AG04449 (cell line): ENCODE data around the gene CREB3L2.

Experiments
- CTCF ChIA-PET: fragments of 350-600 bp; formaldehyde crosslinking; extraction: SDS; loops from one replicate; lab custom pipeline; 2021; ENCODE audit warnings: antibody characterized with exemption; lab: Yijun Ruan, JAX
- POLR2A ChIA-PET: fragments of 400-600, 350-600 bp; formaldehyde crosslinking; extraction: SDS; loops from one replicate; lab custom pipeline; 2020; ENCODE audit warnings: antibody characterized with exemption, inconsistent platforms; lab: Yijun Ruan, JAX
- DNase-seq: peaks from one replicate; pipeline ENCODE4 v3.0.0-alpha.2; 2010; ENCODE audit warnings: low read depth, low spot score
- H3K4me3 ChIP-seq: 2 replicates; pipeline ENCODE4 v1.5.1; 2011; ENCODE audit warnings: low read depth, mild to moderate bottlenecking, control low read depth, low read length
- TF ChIP-seq, protein P1 (sequence below): IDR thresholded peaks from one replicate; pipeline ENCODE4 v1.5.1; 2011; ENCODE audit warnings: mild to moderate bottlenecking, moderate library complexity, low read length, control low read depth, inconsistent platforms; ENCODE audit not compliant: insufficient read depth; ENCODE audit errors: missing control alignments

CREB3L2 gene

DNA sequence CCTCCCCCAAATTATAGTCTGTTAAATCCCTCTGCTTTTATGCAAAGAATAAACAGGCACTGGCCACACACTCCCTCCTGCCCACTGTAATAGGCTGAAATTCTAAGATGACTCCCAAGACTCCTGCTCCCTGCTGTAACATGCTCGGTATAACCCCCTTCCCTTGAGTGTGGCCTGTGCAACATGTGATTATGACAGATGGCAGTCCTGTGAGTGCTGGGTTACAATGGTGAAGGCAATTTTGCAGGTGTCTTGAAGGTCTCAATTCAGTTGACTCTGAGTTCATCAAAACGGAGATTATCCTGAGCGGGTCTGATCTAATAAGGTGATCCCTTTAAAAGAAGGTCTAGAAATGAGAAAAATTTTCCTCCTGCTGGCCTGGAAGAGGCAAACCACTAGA is 55.9 kb downstream of the CREB3L2 start:
- CTCF ChIA-PET, result interaction anchor here (0.6 kb wide), 1 partner anchor 24 kb away, joined by 3 read pairs; no protein-coding TSS in a partner anchor
- H3K4me3 ChIP-seq, result no peak overlapping the region
- POLR2A ChIA-PET, result no interaction called here
- no peak for DNase-seq
- TF ChIP-seq, protein P1, sequence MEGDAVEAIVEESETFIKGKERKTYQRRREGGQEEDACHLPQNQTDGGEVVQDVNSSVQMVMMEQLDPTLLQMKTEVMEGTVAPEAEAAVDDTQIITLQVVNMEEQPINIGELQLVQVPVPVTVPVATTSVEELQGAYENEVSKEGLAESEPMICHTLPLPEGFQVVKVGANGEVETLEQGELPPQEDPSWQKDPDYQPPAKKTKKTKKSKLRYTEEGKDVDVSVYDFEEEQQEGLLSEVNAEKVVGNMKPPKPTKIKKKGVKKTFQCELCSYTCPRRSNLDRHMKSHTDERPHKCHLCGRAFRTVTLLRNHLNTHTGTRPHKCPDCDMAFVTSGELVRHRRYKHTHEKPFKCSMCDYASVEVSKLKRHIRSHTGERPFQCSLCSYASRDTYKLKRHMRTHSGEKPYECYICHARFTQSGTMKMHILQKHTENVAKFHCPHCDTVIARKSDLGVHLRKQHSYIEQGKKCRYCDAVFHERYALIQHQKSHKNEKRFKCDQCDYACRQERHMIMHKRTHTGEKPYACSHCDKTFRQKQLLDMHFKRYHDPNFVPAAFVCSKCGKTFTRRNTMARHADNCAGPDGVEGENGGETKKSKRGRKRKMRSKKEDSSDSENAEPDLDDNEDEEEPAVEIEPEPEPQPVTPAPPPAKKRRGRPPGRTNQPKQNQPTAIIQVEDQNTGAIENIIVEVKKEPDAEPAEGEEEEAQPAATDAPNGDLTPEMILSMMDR, result no peak

DNA sequence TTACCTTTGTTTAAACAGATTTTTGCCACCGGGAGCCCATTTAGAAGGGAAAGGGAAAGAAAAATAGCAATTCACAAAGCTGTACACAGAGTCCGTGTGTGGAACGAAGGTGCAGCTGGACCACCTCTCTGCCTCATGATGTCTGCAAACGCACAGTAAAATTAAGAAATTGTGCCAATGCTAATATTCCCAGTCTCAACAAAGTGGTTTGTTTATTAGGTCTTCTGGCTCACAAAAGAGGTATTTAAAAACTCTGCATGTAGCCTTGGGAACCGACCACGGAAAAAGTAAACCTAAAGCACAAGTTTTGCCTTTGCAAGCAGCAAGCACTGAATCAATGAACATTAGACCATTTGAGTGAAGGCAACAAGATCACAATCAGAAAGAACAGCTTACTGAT is 57.7 kb downstream of the CREB3L2 start:
- ChIA-PET CTCF (interaction anchor here (1.1 to 1.3 kb wide), 3 partner anchors 9 to 65 kb away, joined by 3 to 5 read pairs (median 3); no protein-coding TSS in a partner anchor), POLR2A (no interaction called here)
- H3K4me3 ChIP-seq, result no peak overlapping the region
- TF ChIP-seq, protein P1, result no peak
- DNase-seq, result no peak

DNA sequence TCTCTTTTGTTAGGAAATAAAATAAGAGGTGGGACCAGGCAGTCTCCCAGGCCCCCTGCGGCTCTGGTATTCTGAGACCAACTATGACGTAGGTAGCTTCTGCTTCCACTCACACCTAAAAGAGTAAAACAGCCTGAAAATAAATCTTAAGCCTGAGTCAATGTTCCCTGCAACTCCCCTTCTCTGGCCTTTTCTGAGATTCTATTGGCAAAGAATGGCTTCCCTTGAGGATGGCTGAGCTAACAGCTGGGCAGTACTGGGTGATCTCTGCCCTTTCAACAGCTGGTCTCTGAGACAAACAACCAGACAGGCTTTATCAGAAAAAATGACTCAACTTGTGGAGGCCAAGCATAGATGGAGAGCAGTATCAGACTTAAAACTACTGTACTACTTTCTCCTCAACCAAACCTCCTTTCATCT is 58.7 kb downstream of the CREB3L2 start:
- POLR2A ChIA-PET, result interaction anchor here (1.2 kb wide), 1 partner anchor 12 kb away, joined by 3 read pairs; no protein-coding TSS in a partner anchor
- no peak for DNase-seq
- CTCF ChIA-PET, result interaction anchor here (1.1 to 2.0 kb wide), 4 partner anchors 8 to 66 kb away, joined by 3 to 9 read pairs (median 4); no protein-coding TSS in a partner anchor
- no peak overlapping the region for H3K4me3 ChIP-seq
- TF ChIP-seq, protein P1, result no peak

DNA sequence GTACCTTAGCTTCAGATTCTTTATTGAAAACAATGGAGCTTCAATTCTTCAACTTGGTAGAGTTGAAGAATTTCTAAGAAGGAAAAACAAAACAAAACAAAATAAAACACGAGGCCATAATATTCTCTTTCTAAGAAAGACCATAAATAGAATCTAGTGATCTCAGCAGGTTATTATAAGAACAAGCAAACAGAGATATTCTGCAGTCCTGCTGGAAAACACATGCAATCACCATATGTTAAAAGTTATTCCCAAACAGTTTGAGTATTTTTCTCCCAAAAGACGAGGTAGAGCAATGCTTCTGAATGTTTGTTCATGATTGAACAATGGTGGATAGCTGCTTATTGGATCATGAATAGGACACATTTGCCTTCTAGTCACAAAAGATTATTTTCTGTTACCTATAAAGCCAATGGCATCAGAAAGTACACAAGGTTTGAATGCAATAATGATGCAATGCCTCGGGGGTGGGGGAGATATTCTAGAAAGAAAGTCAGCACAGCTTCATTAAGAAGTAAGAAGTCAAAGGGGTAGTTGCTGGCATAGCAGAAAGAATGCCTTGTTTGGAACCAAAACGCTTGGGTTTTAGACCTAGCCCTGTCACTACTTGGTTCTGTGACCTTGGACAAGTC is 59.3 kb downstream of the CREB3L2 start:
- TF ChIP-seq, protein P1, result no peak
- ChIA-PET POLR2A (interaction anchor here (1.2 kb wide), 1 partner anchor 12 kb away, joined by 3 read pairs; no protein-coding TSS in a partner anchor), CTCF (interaction anchor here (1.2 to 2.1 kb wide), 5 partner anchors 10 to 60 kb away, joined by 3 to 14 read pairs (median 4); partner anchors contain the start of gene CREB3L2)
- DNase-seq, result no peak
- H3K4me3 ChIP-seq, result no peak overlapping the region

DNA sequence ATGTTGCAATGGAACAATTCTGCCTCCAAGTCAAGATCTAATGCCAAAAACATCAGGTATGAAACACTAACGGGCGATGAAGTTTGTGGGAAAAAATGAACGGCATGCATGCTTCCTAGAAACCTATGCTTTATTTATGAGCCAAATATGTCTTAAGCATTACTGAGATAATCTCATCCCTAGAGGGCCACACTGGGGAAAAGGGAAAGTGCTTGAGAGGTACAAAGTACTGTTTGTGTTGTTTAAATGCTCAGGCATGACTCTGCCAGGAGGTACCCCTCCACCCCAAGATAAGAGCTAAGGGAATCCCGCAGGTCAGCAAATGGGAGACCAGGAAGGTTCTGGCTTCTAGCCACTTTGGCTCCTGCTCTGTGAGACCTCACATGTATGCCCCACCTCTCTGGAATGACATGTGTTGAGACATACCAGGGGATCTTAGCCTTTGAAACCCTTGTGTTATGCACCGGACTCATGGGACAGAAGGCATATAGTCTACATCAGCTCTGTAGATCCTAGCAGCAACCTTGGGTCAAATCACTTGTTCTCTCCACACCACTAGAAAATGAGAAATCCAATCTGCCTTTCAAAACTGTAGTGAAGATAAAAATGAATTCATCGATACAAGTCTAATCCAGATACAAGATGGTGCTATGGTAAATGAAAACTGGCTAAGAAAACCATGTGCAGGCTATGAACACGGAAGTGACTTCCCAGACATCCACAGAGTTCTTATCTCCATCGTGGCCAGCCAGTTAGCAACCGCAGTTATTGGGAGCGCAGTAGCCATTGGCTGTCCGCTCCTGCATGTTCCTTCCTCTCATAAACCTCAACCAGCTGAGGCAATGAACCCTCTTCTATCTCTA is 61.0 kb downstream of the CREB3L2 start:
- TF ChIP-seq, protein P1, result no peak
- DNase-seq, result no peak
- POLR2A ChIA-PET, result no interaction called here
- no peak overlapping the region for H3K4me3 ChIP-seq
- CTCF ChIA-PET, result interaction anchor here (1.6 to 2.1 kb wide), 4 partner anchors 8 to 62 kb away, joined by 4 to 14 read pairs (median 6); partner anchors contain the start of gene CREB3L2
